Activated T-helper 17 cell treated with anti-CD3 and anti-CD28 coated beads, Interleukin-2, amount 50 U/mL, for 72 hours (primary cell): ENCODE results near the gene FTO. TPM values are rescaled to one million over a fixed set of nuclear protein-coding genes. Genes with fewer than 3 reads are reported as not detected.

Experiments
- ATAC-seq: fragments of 150-1000 bp; cut with Tn5 transposase; replicated peaks from 2 replicates; pipeline ENCODE4 v1.10.0; 2021; ENCODE audit warnings: mild to moderate bottlenecking, moderate library complexity
- H3K27ac Mint-ChIP-seq: one replicate; pipeline ENCODE4 v1.8.0; 2022; ENCODE audit warnings: mixed read lengths
- H3K27me3 Mint-ChIP-seq: one replicate; pipeline ENCODE4 v1.8.0; 2022; ENCODE audit warnings: mixed read lengths
- H3K36me3 Mint-ChIP-seq: one replicate; pipeline ENCODE4 v1.8.0; 2022; ENCODE audit warnings: low read depth, mild to moderate bottlenecking, mixed read lengths
- H3K4me1 Mint-ChIP-seq: one replicate; pipeline ENCODE4 v1.8.0; 2022; ENCODE audit warnings: mixed read lengths
- H3K4me3 Mint-ChIP-seq: one replicate; pipeline ENCODE4 v1.8.0; 2022; ENCODE audit warnings: mild to moderate bottlenecking, mixed read lengths
- H3K9me3 Mint-ChIP-seq: one replicate; pipeline ENCODE4 v1.8.0; 2022; ENCODE audit warnings: mixed read lengths
- total RNA-seq, 2 donors: library from RNA; stranded (reverse); gene quantifications; one replicate each; pipeline ENCODE4 v1.2.3, GENCODE V29; 2022

Gene FTO
- total RNA-seq, 2 donors from 2014 or later, result 50.0 to 54.1 TPM

- H3K36me3 Mint-ChIP-seq, result no peaks in the 10 kb centered on the region
- peaks cover 27% of the 10 kb centered on the region for H3K4me1 Mint-ChIP-seq
- H3K27ac Mint-ChIP-seq, result no peak overlapping the region
- ATAC-seq, result no peak
- no peak overlapping the region for H3K4me3 Mint-ChIP-seq
- H3K9me3 Mint-ChIP-seq, result no peaks in the 10 kb centered on the region
- no peaks in the 10 kb centered on the region for H3K27me3 Mint-ChIP-seq
Observed at GRCh38 chr16:53948734-53949430, 244.9 kb downstream of the FTO start.

DNA sequence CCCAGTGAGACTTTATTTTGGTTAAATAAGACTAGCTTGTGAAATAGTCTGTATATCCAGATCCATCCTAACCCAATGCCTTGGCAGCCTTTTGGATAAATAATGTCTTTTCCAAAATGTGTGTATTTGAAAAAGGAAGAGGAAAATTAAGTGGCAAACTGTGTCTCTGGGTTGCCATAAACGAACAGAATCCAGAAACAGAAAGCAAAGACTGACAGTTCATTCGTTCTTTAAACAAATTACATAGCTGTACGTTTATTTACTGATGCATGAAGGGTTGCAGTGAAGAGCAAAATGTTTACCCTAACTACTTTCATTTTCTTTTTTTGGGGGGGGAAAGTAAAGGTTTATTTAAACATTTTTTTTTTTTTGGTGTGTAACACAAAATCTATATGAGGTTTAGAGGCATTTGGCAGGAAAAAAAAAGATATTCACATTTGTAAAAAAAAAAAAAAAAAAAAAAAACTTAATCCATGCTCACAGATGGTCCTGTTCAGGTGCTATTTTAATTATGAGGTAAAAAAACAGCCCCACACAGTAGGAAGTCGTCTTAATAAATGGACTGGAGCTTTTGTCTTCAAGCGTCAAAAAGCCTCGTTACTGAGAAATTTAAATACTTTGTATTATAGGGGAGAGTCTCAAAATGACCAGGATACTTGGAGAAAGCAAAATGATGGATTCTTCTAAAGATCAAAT lies 245.9 kb downstream of the FTO start:
- Mint-ChIP-seq H3K27ac (no peak overlapping the region), H3K4me1 (peaks cover 27% of the 10 kb centered on the region), H3K9me3 (no peaks in the 10 kb centered on the region), H3K4me3 (no peak overlapping the region), H3K27me3 (no peaks in the 10 kb centered on the region), H3K36me3 (no peaks in the 10 kb centered on the region)
- no peak for ATAC-seq

- Mint-ChIP-seq H3K27ac (no peak overlapping the region), H3K4me3 (no peak overlapping the region), H3K27me3 (no peaks in the 10 kb centered on the region), H3K9me3 (no peaks in the 10 kb centered on the region), H3K4me1 (peaks cover 31% of the 10 kb centered on the region), H3K36me3 (no peaks in the 10 kb centered on the region)
- ATAC-seq, result no peak
Observed at GRCh38 chr16:53950677-53951076, 246.7 kb downstream of the FTO start.

DNA sequence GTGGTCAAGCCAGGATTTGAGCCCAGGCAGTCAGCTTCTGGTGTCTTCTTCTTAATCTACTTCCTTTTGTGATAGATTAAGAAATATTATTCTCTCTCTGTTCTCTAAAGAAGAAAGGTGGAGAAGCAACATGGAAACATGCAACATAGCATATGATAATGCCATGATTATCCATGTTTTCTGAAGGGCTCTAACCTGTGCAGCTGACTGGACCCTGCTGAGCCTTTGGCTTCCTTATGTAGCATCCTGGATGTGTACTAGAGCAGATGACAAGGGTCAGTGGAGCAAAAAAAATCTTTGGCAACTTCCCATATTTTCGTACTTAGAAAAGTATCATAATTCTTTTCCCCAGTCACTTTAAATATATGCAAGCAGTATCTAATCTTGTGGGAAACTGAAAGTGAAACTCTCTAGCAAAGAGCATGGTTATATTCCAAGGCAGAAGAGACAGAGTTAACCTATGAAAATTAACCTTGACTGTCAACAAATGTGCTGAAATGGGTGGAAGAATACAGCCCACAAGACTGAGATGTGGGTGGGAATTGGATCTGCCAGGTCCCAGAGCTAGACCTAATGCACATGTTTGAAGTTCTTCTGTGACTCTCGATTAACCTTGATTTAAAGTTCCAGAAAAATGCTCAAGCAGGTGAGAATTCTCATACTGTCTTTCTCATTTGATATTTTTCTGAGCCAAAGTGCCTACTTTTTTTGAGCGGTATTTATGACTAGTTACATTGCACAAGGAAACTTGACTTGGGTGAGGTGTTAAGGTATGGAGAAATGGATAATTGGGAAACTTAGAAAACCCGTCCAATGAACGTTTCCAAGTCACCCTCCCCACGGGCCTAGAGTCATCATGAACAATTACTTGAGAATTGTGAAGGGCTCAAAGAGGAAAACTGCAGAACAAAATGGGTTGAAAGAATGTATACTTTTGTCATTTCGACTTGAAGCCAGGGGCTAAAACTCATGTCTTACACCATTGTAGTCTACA lies 248.6 kb downstream of the FTO start:
- Mint-ChIP-seq H3K4me1 (peaks cover 31% of the 10 kb centered on the region), H3K36me3 (no peaks in the 10 kb centered on the region), H3K27ac (peak overlapping the region; percentile 62), H3K4me3 (peak overlapping the region; percentile 55), H3K9me3 (no peaks in the 10 kb centered on the region), H3K27me3 (no peaks in the 10 kb centered on the region)
- peak; percentile 60 for ATAC-seq

DNA sequence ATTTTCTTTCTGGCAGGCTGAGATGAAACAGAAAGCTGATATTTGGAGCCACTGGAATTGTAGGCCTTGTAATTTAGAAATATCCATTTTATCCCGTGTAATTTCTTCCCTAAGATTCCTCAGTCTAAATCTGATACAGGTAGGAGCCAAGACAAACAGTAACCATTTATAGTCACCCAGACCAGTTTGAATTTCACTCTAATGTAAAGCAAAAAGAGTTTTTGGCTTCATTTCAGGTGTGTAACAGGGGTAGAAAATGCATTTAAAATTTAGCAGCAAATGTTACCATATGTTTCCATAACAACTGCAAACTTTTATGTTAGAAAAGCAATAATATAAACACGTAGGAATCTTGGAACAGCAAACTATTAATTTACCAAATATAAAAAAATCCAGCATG lies 249.4 kb downstream of the FTO start:
- no peaks in the 10 kb centered on the region for H3K36me3 Mint-ChIP-seq
- peaks cover 26% of the 10 kb centered on the region for H3K4me1 Mint-ChIP-seq
- no peak for ATAC-seq
- H3K4me3 Mint-ChIP-seq, result no peak overlapping the region
- no peaks in the 10 kb centered on the region for H3K9me3 Mint-ChIP-seq
- no peak overlapping the region for H3K27ac Mint-ChIP-seq
- H3K27me3 Mint-ChIP-seq, result no peaks in the 10 kb centered on the region

GRCh38 chr16:53955221-53955875 lies 251.4 kb downstream of the FTO start:
- Mint-ChIP-seq H3K4me1 (peaks cover 20% of the 10 kb centered on the region), H3K4me3 (no peak overlapping the region), H3K9me3 (no peaks in the 10 kb centered on the region), H3K27ac (no peak overlapping the region), H3K36me3 (no peaks in the 10 kb centered on the region), H3K27me3 (no peaks in the 10 kb centered on the region)
- no peak for ATAC-seq

GRCh38 chr16:53958341-53958880 lies 254.5 kb downstream of the FTO start:
- peaks cover 4% of the 10 kb centered on the region for H3K4me1 Mint-ChIP-seq
- no peaks in the 10 kb centered on the region for H3K9me3 Mint-ChIP-seq
- no peak overlapping the region for H3K27ac Mint-ChIP-seq
- no peak overlapping the region for H3K4me3 Mint-ChIP-seq
- ATAC-seq, result no peak
- no peaks in the 10 kb centered on the region for H3K36me3 Mint-ChIP-seq
- no peaks in the 10 kb centered on the region for H3K27me3 Mint-ChIP-seq

GRCh38 chr16:53960050-53960812 lies 256.3 kb downstream of the FTO start:
- H3K4me1 Mint-ChIP-seq, result peaks cover 2% of the 10 kb centered on the region
- H3K36me3 Mint-ChIP-seq, result no peaks in the 10 kb centered on the region
- no peaks in the 10 kb centered on the region for H3K27me3 Mint-ChIP-seq
- H3K4me3 Mint-ChIP-seq, result no peak overlapping the region
- no peaks in the 10 kb centered on the region for H3K9me3 Mint-ChIP-seq
- ATAC-seq, result no peak
- no peak overlapping the region for H3K27ac Mint-ChIP-seq

DNA sequence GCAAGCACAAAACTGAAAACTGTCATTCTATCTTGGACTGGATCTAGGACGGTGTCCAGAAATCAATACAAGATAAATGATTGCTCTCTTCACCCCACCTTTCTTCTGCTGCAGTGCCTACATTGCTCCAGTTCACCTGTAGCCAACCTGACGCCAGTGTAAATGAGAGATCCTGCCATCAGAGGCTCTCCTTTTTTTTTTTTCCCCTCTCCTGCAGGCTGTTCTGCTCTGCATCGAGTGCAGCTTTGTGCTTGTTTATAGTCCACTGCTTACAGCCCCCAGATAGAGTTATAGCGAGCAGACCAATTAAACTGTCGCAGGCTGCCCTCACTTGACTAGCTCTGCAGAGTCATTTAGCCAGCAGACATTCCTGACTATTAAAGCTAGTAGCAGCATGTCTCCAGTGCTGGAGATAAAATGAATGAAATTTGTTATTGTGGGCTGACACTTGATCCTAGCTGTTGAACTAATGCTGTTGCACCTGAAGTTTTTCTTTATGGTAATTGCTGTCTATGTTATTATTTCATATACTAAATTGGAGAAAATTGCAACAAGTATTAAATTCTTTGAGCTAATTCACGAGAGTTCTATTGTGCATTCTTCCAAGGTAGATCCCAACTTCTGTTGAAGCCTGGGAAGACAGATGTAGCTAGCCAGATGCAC lies 257.1 kb downstream of the FTO start:
- Mint-ChIP-seq H3K4me1 (no peaks in the 10 kb centered on the region), H3K36me3 (no peaks in the 10 kb centered on the region), H3K27me3 (no peaks in the 10 kb centered on the region), H3K9me3 (no peaks in the 10 kb centered on the region), H3K4me3 (no peak overlapping the region), H3K27ac (no peak overlapping the region)
- ATAC-seq, result no peak

DNA sequence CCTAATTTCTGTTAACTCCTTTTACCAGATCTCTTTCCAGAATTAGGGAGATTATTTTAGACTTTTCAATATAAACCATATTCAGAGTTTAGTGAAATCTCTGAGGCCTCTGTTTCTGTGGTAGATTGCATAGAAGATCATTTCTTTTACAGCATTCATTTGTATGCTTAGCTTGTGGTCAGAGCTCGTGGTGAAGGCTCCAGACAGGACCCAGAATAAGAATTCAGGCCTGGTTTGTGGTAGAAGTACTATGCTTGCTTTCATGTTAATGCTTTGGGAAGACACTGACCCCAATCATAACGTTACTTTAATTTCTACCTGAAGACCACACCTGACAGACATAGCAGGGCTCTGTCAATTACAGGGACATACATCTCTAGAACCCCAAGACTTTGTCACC lies 258.1 kb downstream of the FTO start:
- no peaks in the 10 kb centered on the region for H3K36me3 Mint-ChIP-seq
- no peaks in the 10 kb centered on the region for H3K9me3 Mint-ChIP-seq
- ATAC-seq, result no peak
- H3K4me1 Mint-ChIP-seq, result no peaks in the 10 kb centered on the region
- H3K27ac Mint-ChIP-seq, result no peak overlapping the region
- H3K4me3 Mint-ChIP-seq, result no peak overlapping the region
- no peaks in the 10 kb centered on the region for H3K27me3 Mint-ChIP-seq

- Mint-ChIP-seq H3K36me3 (no peaks in the 10 kb centered on the region), H3K4me1 (no peaks in the 10 kb centered on the region), H3K27me3 (no peaks in the 10 kb centered on the region), H3K4me3 (no peak overlapping the region), H3K9me3 (no peaks in the 10 kb centered on the region), H3K27ac (no peak overlapping the region)
- no peak for ATAC-seq
Observed at GRCh38 chr16:53964145-53964790, 260.3 kb downstream of the FTO start.

DNA sequence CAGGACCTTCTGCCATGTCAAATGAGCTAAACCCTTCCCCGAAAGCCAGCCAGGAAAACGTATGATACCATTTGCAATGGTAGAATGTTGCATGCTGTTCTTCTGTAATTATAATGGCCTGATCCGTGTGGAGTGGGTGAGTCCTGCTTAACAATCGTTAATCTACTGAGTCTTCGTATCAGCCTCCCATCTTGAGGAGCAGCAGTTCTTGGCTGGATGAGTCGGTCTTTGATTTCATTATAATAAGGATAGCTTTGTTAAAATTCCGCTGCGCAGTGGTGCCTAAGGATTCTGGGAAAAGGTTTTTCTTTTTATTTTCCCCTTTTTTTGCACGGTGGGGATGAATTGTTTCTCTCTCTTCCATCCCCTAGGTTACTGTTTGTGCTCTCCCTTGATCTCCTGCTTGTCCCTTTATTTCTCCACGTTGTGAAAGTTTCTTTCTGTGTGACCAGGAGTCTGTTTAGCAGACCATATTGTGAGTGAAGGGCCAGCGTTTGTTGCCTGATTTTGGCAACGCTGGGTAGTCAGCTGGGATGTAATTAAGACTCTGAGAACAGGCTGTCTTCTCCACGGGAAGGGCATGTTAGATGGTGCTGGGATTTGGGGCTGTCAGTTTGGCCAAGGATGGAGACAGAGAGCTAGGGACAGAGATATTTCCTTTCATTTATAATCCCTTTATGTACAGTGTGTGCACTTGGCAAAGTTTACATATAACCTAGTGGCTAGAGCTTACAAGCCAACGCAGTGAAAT lies 263.0 kb downstream of the FTO start:
- Mint-ChIP-seq H3K4me3 (no peak overlapping the region), H3K36me3 (no peaks in the 10 kb centered on the region), H3K27ac (no peak overlapping the region), H3K27me3 (no peaks in the 10 kb centered on the region), H3K9me3 (no peaks in the 10 kb centered on the region), H3K4me1 (no peaks in the 10 kb centered on the region)
- ATAC-seq, result no peak
